Right renal pelvis (tissue), 4 donors: Measurements from ENCODE around the gene KIAA0586. TPM values are rescaled to one million over a fixed set of nuclear protein-coding genes. Genes with fewer than 3 reads are reported as not detected.
"Not testable (repeated sequence)": the region's sequence is repeated elsewhere in the genome, so short reads cannot be mapped to it uniquely, and the experiment has no call there.

Experiments
- DNase-seq, 4 donors: peaks; one replicate each; pipeline ENCODE4 v3.0.0-alpha.2; 2013; ENCODE audit warnings: low read depth in 4 of 4, low spot score in 3 of 4, missing footprints in 1 of 4
- polyA plus RNA-seq, 4 donors: library from polyadenylated mRNA; unstranded; fragments of 120-200 nt; gene quantifications; one replicate each; pipeline ENCODE4 v1.2.1, GENCODE V29; 2013; ENCODE audit not compliant: insufficient read length in 4 of 4

Gene KIAA0586
- polyA plus RNA-seq, 4 donors: 19.2 to 23.0 (median 21.5) TPM

GRCh38 chr14:58463147-58463546 is 35.6 kb downstream of the KIAA0586 start:
- DNase-seq: no peak

- DNase-seq: no peak
These were observed 37.1 kb downstream of the KIAA0586 start for GRCh38 chr14:58464652-58465051.

- DNase-seq: no peak
These were observed 37.9 kb downstream of the KIAA0586 start for GRCh38 chr14:58465421-58465820.

GRCh38 chr14:58466459-58466858 is 38.9 kb downstream of the KIAA0586 start:
- no peak for DNase-seq

GRCh38 chr14:58467575-58467974 is 40.1 kb downstream of the KIAA0586 start:
- no peak for DNase-seq

- DNase-seq: no peak
These were observed 41.8 kb downstream of the KIAA0586 start for GRCh38 chr14:58469309-58469708.

GRCh38 chr14:58476320-58476719 is 48.8 kb downstream of the KIAA0586 start:
- no peak for DNase-seq

- DNase-seq: no peak
These were observed 50.1 kb downstream of the KIAA0586 start for GRCh38 chr14:58477653-58478052.

GRCh38 chr14:58478329-58478728 is 50.8 kb downstream of the KIAA0586 start:
- not testable (repeated sequence) for DNase-seq

GRCh38 chr14:58479975-58480374 is 52.5 kb downstream of the KIAA0586 start:
- no peak for DNase-seq

GRCh38 chr14:58484176-58484575 is 56.7 kb downstream of the KIAA0586 start:
- peak in 3 of 4 donors; percentile 18 to 40 (median 24) for DNase-seq

- DNase-seq: no peak
These were observed 61.0 kb downstream of the KIAA0586 start for GRCh38 chr14:58488550-58488949.

GRCh38 chr14:58491593-58491992 is 64.1 kb downstream of the KIAA0586 start:
- DNase-seq: no peak

GRCh38 chr14:58492044-58492443 is 64.5 kb downstream of the KIAA0586 start:
- no peak for DNase-seq

- peak; percentile 20 to 45 (median 39) for DNase-seq
These were observed 73.8 kb downstream of the KIAA0586 start for GRCh38 chr14:58501214-58501816.

GRCh38 chr14:58513272-58513671 is 85.8 kb downstream of the KIAA0586 start:
- DNase-seq: no peak

- DNase-seq: no peak
These were observed 90.1 kb downstream of the KIAA0586 start for GRCh38 chr14:58517592-58517991.

- DNase-seq: not testable (repeated sequence)
These were observed 98.2 kb downstream of the KIAA0586 start for GRCh38 chr14:58525691-58526090.

GRCh38 chr14:58533446-58533845 is 105.9 kb downstream of the KIAA0586 start:
- DNase-seq: peak in 1 of 4 donors; percentile 18

- no peak for DNase-seq
These were observed 107.5 kb downstream of the KIAA0586 start for GRCh38 chr14:58535044-58535443.

- no peak for DNase-seq
These were observed 109.5 kb downstream of the KIAA0586 start for GRCh38 chr14:58537004-58537403.

- DNase-seq: no peak
These were observed 113.5 kb downstream of the KIAA0586 start for GRCh38 chr14:58540749-58541632.
